ENCODE results near the gene SMPD3.

- TF ChIP-seq GATA3 (IDR thresholded peaks at IDR 0.05; ENCODE audit: low read depth, low read length) (no peak), GATA2 (IDR thresholded peaks at IDR 0.05; ENCODE audit: low read depth, low read length) (no peak)
Measured at GRCh38 chr16:68395815-68396214, 52.5 kb downstream of the SMPD3 start.
